Measurements from ENCODE around the gene ZNF786. TPM values are rescaled to one million over a fixed set of nuclear protein-coding genes. Genes with fewer than 3 reads are reported as not detected.
"Not testable (repeated sequence)": the region's sequence is repeated elsewhere in the genome, so short reads cannot be mapped to it uniquely, and the experiment has no call there.

ZNF786 gene
- total RNA-seq, 2 donors from 2014 or later, result 2.8 to 4.4 TPM

DNA sequence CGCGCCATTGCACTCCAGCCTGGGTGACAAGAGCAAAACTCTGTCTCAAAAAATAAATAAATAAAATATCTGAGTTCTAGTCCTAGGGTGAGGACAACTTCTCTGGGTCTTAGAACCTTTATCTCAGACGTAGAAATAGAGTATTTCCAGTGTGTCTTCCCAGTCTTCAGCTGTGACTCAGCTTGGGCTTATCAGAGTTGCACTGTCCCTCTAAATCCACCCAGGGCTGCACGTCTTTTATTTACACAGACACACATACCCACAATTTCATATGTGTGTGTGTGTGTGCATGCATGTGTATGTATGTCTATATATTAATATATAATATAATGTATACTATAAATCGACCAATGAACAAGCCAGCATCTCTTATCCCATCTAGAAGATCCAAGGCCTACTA lies 49.2 kb downstream of the ZNF786 start:
- ATAC-seq (no peak), DNase-seq (no peak)
- Mint-ChIP-seq H3K4me3 (no peak overlapping the region), H3K36me3 (ENCODE audit: low read depth) (no peaks in the 10 kb centered on the region), H3K27me3 (no peaks in the 10 kb centered on the region), H3K4me1 (peaks cover 2% of the 10 kb centered on the region), H3K27ac (no peak overlapping the region)
- H3K9me3 ChIP-seq (ENCODE audit: control insufficient read depth, low read length, poor library complexity, severe bottlenecking), result no peaks in the 10 kb centered on the region

DNA sequence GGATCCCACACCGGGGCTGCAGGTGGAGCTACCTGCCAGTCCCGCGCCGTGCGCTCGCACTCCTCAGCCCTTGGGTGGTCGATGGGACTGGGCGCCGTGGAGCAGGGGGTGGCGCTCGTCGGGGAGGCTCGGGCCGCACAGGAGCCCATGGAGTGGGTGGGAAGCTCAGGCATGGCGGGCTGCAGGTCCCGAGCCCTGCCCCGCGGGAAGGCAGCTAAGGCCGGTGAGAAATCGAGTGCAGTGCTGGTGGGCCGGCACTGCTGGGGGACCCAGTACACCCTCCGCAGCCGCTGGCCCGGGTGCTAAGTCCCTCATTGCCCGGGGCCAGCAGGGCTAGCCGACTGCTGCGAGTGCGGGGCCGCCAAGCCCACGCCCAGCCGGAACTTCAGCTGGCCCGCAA lies 51.9 kb downstream of the ZNF786 start:
- H3K27ac Mint-ChIP-seq; H3K27me3 Mint-ChIP-seq; H3K36me3 Mint-ChIP-seq (ENCODE audit: low read depth); H3K4me3 Mint-ChIP-seq; H3K9me3 ChIP-seq (ENCODE audit: control insufficient read depth, low read length, poor library complexity, severe bottlenecking); H3K4me1 Mint-ChIP-seq; DNase-seq; ATAC-seq: not testable (repeated sequence)

DNA sequence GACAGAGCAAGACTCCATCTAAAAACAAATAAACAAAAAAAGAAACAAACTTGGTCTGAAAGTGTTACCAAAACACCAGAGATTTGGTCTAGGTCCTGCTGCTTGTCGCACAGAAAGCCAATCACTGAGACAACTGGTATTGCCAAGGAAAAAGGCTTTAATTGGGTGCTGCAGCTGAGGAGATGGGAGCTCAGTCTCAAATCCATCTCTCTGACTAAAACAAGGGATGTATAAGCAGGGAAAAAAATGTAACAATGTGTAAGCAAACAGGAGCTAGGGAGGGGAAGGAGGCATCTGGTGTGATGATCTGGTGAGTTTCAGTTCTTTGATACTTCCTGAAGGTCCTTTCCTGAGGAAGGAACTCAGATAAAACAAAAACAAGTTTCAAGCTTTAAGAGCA lies 53.8 kb downstream of the ZNF786 start:
- Mint-ChIP-seq H3K27ac (no peak overlapping the region), H3K4me3 (no peak overlapping the region), H3K27me3 (no peaks in the 10 kb centered on the region), H3K4me1 (peaks cover 2% of the 10 kb centered on the region), H3K36me3 (ENCODE audit: low read depth) (peaks cover 2% of the 10 kb centered on the region)
- DNase-seq, result no peak
- ATAC-seq, result no peak
- H3K9me3 ChIP-seq (ENCODE audit: control insufficient read depth, low read length, poor library complexity, severe bottlenecking), result no peaks in the 10 kb centered on the region

DNA sequence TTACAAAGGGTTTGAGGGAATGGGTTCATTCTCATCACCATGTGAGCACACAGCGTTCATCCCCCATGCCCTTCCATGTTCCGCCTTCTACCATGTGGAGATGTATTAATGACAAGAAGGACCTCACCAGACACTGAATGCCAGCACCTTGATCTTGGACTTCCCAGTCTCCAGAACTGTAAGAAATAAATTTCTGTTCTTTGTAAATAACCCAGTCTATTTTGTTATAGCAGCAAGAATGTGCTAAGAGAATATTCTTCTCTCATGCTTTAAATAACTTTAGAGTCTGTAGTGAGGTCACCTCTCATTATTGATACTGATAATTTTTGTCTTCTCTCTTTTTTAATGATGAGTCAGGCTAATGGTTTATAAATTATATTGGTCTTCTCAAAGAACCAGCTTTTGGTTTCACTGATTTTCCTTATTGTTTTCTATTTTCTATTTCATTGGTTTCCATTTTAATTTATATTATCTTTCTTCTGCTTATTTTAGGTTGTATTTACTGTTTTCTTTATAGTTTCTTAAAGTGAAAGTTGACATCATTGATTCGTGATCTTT lies 59.1 kb downstream of the ZNF786 start:
- Mint-ChIP-seq H3K4me3 (no peak overlapping the region), H3K27ac (no peak overlapping the region), H3K27me3 (no peaks in the 10 kb centered on the region), H3K36me3 (ENCODE audit: low read depth) (peaks cover 2% of the 10 kb centered on the region), H3K4me1 (peaks cover 23% of the 10 kb centered on the region)
- DNase-seq, result no peak
- H3K9me3 ChIP-seq (ENCODE audit: control insufficient read depth, low read length, poor library complexity, severe bottlenecking), result no peaks in the 10 kb centered on the region
- ATAC-seq, result no peak

DNA sequence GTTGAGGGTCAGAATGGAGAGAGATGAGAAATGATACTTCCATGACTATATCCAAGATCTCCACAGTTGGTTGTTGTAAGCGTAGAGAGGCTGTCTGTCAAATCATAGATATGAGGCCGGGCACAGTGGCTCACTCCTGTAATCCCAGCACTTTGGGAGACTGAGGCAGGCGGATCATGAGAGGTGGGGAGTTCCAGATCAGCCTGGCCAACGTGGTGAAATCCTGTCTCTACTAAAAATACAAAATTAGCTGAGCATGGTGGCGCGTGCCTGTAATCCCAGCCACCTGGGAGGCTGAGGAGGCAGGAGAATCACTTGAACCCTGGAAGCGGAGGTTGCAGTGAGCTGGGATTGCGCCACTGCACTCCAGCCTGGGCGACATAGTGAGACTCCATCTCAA lies 60.1 kb downstream of the ZNF786 start:
- H3K9me3 ChIP-seq (ENCODE audit: control insufficient read depth, low read length, poor library complexity, severe bottlenecking); H3K36me3 Mint-ChIP-seq (ENCODE audit: low read depth); H3K4me3 Mint-ChIP-seq; H3K27me3 Mint-ChIP-seq; ATAC-seq; DNase-seq: not testable (repeated sequence)
- H3K4me1 Mint-ChIP-seq, result peaks cover 32% of the 10 kb centered on the region
- H3K27ac Mint-ChIP-seq, result peak overlapping the region; percentile 49

DNA sequence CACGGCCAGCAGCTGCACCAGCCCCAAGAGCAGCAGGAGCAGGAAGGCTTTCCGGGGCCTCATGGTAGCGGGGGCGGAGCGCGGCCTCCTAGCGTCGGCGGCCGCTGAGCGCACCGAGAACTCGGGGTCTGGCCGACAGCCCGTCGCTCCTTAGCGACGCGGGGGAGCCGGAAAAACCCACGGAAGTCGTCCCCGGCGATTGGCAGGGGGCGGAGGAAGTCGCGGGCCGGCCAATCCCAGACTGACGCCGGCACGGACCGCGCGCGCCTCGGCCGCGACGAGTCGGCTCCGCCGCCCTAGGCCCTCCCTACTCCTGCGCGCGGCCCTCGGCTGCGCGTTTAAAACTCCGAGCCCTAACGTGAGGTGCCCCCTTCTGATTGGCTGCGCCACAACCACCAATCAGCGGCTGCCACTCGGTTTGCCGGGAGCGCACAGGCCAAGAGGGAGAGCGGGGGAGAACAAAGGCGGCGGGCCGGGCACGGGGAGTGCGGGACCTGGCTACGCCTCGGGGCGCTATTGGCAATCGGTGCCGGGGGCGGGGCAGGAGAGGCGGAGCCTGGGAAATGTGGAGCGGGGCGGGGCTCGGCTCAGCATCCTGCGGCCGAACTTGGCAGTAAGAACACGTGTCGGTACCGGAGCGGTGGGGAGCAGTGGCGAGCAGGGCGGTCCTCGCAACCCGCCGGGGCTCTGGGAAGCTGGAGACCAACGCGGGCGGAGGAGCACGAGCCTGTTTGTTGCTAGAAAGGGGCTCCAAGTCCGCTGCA lies 62.0 kb downstream of the ZNF786 start, which contains the start of gene PDIA4:
Gene PDIA4, minus strand, starts transcription at position 160 of the 764 bp plus-strand sequence. Its CDS starts 97 bp downstream, at position 63.
- peaks cover 2% of the 10 kb centered on the region for H3K36me3 Mint-ChIP-seq (ENCODE audit: low read depth)
- H3K27me3 Mint-ChIP-seq, result no peaks in the 10 kb centered on the region
- no peaks in the 10 kb centered on the region for H3K9me3 ChIP-seq (ENCODE audit: control insufficient read depth, low read length, poor library complexity, severe bottlenecking)
- H3K4me1 Mint-ChIP-seq, result peaks cover 39% of the 10 kb centered on the region
- peak; percentile 89 for ATAC-seq
- DNase-seq, result peak; percentile 98 to 99 (median 99)
- peak within 1 kb of the TSS; percentile 96 for H3K27ac Mint-ChIP-seq
- H3K4me3 Mint-ChIP-seq, result peak within 1 kb of the TSS; percentile 93

DNA sequence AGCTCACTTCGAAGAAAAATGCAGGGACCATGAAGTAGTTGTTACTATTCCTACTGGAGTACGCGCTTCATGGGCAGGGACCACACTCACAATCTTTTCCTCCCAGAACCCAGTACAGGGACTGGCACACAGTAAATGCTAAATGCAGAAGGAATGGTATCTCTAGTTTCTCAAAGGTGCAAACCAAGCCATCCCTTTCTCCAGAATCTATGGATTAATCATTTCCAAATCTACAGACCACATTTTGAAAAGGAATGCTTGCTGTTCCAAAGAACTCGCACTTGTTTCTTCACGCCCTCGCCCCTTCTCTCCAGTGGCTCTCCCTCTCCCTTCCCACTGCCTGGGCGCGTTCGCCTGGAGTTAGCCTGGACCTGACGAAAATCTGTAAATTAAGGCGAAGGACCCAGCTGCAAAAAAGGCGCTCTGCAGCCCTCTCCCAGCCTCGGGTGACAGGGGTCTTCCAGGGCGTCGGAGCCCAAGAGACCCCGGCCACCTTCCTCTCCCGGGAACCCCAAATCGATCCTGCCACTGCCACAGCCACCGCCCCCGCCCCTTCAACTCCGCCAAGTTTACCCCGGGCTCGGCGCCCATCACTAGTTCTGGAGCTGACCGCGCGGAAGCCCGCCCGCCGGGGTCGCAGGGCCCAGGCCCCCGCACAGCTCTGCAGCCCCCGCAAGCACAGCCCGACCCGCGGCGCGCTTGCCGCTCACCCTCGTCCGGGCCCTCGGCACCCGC lies 62.7 kb downstream of the ZNF786 start:
- H3K27me3 Mint-ChIP-seq, result no peaks in the 10 kb centered on the region
- H3K36me3 Mint-ChIP-seq (ENCODE audit: low read depth), result peaks cover 2% of the 10 kb centered on the region
- H3K27ac Mint-ChIP-seq, result peak overlapping the region; percentile 96
- DNase-seq (no peak), ATAC-seq (no peak)
- H3K9me3 ChIP-seq (ENCODE audit: control insufficient read depth, low read length, poor library complexity, severe bottlenecking), result no peaks in the 10 kb centered on the region
- H3K4me3 Mint-ChIP-seq, result peak overlapping the region; percentile 93
- H3K4me1 Mint-ChIP-seq, result peaks cover 44% of the 10 kb centered on the region

DNA sequence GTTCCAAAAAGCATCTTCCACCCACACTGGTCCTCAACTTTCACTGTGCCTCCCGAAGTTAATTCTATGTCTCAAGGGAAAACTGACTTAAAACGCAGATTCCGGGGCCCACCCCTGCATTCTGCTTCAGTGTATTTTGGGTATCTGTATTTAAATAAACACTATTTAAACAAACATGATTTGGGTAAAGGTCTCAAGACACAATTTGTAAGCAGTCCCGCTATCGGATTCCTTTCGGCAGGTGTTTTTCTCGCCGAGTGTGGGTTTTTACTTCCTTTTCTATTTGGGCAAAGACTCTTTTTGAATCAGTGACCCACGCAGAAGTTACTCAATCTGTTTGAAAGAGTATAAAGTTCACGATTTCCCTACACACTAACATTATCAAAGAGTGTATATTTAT lies 63.5 kb downstream of the ZNF786 start:
- Mint-ChIP-seq H3K27me3 (no peaks in the 10 kb centered on the region), H3K27ac (peak overlapping the region; percentile 96), H3K36me3 (ENCODE audit: low read depth) (peaks cover 2% of the 10 kb centered on the region), H3K4me1 (peaks cover 45% of the 10 kb centered on the region), H3K4me3 (peak overlapping the region; percentile 93)
- no peak for DNase-seq
- no peak for ATAC-seq
- H3K9me3 ChIP-seq (ENCODE audit: control insufficient read depth, low read length, poor library complexity, severe bottlenecking), result no peaks in the 10 kb centered on the region

DNA sequence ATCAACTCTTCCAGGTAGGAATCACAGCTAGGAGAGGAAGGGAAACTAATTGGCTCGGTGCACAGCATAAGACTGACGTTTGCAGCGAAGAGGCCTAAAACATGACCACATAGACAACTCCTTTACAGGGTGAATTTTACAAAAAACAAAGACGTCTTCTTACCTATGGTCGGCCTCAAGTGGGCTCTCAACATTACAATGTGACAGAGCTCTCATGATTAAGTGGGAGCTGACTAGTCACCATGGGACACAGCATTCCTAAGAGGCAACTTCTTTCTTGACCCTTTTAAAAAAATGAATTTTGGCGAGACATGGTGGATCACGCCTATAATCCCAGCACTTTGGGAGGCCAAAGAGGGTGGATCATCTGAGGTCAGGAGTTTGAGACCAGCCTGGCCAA lies 66.9 kb downstream of the ZNF786 start:
- Mint-ChIP-seq H3K4me1 (peaks cover 47% of the 10 kb centered on the region), H3K4me3 (no peak overlapping the region), H3K36me3 (ENCODE audit: low read depth) (peaks cover 2% of the 10 kb centered on the region), H3K27ac (peak overlapping the region; percentile 79), H3K27me3 (no peaks in the 10 kb centered on the region)
- H3K9me3 ChIP-seq (ENCODE audit: control insufficient read depth, low read length, poor library complexity, severe bottlenecking), result no peaks in the 10 kb centered on the region
- ATAC-seq (no peak), DNase-seq (no peak)

DNA sequence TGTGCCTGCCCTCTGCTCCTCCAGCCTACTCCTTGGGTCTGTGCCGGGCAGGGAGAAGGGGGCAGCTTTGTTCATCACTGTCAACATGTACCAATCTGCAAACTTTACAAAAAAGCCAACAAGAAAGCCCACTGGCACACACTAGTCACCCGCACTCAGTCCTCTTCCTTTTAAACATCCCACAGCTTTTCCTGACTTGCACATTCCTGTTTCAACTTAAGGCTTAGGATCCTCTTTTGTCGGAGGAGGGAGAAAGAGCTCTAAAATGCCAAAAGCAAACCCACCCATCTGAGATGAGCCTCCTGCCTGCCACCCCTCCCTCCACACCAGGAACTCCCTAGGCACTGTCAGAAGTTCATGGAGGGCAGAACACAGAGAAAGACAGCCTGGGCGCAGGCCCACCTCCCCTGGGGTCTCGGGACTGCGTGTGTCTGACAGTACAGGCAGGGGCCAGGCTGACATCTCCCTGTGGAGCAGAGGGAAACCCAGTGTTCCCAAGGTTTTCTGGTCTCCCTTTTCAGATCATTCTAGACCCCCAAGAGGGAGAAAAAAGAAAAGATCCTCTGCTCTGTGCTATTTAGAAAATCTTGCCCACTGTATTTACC lies 67.7 kb downstream of the ZNF786 start:
- Mint-ChIP-seq H3K4me1 (peaks cover 44% of the 10 kb centered on the region), H3K27ac (peak overlapping the region; percentile 79), H3K27me3 (no peaks in the 10 kb centered on the region), H3K4me3 (no peak overlapping the region), H3K36me3 (ENCODE audit: low read depth) (peaks cover 2% of the 10 kb centered on the region)
- DNase-seq, result no peak
- no peak for ATAC-seq
- H3K9me3 ChIP-seq (ENCODE audit: control insufficient read depth, low read length, poor library complexity, severe bottlenecking), result no peaks in the 10 kb centered on the region

DNA sequence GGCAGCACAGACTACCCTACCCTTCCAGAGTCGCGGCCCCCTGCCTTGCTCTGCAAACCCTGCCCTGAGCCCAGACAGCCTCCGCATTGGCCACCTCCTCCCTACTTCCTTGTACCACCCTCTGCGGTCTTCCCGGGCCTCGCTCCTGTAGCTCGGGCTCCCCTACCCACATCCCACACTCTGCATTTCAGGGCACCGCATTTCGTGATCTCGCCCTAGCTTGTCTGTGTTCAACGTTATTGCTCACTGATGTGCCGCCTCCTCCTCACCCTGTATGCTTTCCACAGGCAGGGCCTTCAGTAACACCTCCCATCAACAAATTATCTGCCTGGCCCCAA lies 68.8 kb downstream of the ZNF786 start:
- Mint-ChIP-seq H3K36me3 (ENCODE audit: low read depth) (peaks cover 2% of the 10 kb centered on the region), H3K27me3 (no peaks in the 10 kb centered on the region), H3K4me1 (peaks cover 35% of the 10 kb centered on the region), H3K4me3 (peak overlapping the region; percentile 75), H3K27ac (peak overlapping the region; percentile 79)
- H3K9me3 ChIP-seq (ENCODE audit: control insufficient read depth, low read length, poor library complexity, severe bottlenecking), result no peaks in the 10 kb centered on the region
- no peak for ATAC-seq
- no peak for DNase-seq

DNA sequence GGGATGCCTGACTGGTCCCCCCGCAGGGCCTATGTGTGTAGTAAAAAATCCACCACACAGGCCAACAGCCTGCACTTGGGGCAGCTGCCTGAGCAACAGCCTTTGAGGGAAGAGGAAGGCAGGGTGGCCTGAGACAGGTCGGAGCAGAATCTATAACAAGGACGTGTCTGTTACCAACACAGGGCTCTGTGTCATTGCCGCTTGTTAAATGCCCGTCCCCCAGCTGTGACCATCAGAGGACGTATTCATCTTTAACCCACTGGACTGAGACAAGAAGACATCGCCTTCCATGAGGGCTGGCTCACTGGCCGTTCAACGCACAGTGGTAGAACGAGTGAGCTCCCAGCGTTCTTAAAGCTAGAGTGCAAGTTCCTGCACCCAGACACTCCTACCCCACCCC lies 70.0 kb downstream of the ZNF786 start:
- Mint-ChIP-seq H3K36me3 (ENCODE audit: low read depth) (peaks cover 2% of the 10 kb centered on the region), H3K27ac (peak overlapping the region; percentile 45), H3K4me3 (no peak overlapping the region), H3K27me3 (no peaks in the 10 kb centered on the region), H3K4me1 (peaks cover 24% of the 10 kb centered on the region)
- DNase-seq, result no peak
- H3K9me3 ChIP-seq (ENCODE audit: control insufficient read depth, low read length, poor library complexity, severe bottlenecking), result no peaks in the 10 kb centered on the region
- no peak for ATAC-seq

All from T-helper 17 cell (primary cell).